Mucosa of gallbladder (tissue), 1 donor: ENCODE measurements around the gene GPR12. TPM values are rescaled to one million over a fixed set of nuclear protein-coding genes. Genes with fewer than 3 reads are reported as not detected.
"Not testable (repeated sequence)": the region's sequence is repeated elsewhere in the genome, so short reads cannot be mapped to it uniquely, and the experiment has no call there.

Source experiments
- DNase-seq: peaks from one replicate; pipeline ENCODE4 v3.0.0-alpha.2; 2020; ENCODE audit warnings: low spot score
- total RNA-seq: library from RNA; stranded (reverse); gene quantifications from one replicate; pipeline ENCODE4 v1.2.1, GENCODE V29; 2021
- donor health status: DM: no; HTN: no; CAD: no.

Gene GPR12
- total RNA-seq, 1 donor from 2014 or later = not detected

DNA sequence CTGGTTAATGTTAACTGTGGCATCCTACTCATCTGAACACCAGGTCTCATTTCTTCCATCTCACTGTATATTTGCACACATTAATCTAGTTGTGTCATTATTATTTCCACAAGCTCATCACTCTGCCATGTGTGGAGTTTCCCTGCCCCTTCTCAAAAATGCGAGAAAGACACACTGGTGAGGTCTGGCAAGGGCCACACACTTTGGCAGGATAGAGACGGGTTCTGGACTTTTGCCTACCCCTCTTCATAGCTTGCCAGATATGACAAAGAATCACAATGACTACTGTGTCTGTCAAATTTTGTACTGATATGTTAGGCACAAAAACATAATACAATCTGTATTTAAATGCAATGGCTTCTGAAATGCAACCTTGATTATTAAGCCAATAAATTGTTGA lies 12.9 kb downstream of the GPR12 start:
- no peak for DNase-seq

DNA sequence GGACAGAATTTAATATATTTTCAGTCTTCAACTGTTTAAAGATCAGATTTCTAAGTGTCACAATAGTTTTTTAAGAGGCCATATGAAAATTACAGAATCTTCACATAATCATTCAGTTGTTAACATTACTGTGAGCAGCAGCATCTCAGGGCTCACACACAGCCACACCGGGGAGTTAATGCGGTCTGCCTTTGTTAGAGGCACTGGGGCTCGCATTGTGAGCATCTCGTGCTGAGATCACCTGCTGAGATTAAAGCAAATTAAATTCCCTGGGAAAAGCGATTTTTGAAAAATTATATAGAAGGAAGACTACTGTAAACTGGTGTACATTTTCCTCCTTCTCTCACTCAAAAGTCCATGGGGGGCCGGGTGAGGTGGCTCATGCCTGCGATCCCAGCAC lies 16.6 kb downstream of the GPR12 start:
- no peak for DNase-seq

DNA sequence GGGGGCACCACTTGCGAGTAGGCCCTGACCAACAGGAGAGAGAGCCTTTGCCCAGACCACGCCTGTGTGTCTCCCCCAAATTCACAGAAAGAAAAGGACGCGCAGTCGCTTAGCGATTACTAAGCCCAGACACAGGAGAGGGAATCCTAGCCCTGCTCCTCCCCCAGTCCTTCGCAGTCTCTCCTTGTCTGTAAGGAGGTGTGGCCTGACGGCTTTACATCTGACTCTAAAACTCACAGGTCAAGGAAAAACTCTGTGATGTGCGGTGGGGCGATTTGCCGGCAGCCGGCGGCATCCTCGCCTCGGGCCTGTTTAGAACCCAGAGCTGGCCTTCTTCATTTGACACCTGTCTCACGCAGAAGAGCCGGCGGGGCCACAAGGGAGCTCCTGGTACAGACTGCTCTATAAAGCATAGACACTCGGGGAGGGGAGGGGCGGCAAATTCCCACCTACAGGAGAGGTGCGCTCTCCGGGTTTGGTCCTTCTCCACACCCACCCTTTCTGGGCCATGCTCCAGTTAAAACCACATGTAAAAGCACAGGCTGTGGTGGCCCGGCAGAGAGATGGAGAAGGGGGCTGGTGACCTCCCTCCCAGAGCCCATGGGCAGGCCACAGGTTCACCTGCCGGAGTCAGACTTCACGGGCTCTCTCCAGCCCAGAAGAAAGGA lies 17.8 kb downstream of the GPR12 start:
- DNase-seq = no peak

DNA sequence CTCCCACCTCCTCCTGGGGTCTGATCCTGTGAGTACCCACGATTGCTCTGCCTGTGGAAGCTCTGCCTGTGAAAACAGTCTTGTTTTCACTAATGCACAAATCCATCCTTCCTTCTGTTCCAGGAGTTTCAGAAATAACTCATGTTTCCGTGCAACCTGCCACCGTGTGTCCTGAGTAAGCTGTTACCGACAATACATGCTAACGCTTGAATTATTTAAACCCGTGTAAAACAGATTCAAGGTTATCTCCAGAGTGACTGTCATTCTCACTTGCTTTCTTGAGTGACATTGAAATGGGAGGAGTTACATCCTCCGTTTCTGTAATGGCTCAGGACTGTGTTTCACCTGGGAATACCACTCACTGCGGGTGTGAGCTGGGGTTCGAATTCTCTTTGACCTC lies 24.9 kb downstream of the GPR12 start:
- no peak for DNase-seq

DNA sequence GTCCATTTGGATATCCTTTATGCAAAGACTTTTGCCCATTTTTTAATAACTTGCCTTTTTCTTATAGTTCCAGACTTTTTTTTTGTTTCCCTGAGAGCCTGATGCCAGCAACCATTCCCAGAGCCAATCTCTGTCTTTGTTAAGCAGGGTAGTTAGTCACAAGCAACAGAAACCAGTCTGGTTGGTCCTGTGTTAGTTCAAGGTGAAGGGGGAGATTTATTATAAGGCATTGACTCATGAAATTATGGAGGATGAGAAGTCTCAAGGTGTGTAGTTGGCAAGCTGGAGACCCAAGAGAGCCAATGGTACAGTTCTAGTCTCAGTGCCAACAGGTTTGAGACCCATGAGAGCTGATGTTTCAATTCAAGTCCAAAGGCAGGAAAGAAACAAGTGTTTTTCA lies 33.0 kb downstream of the GPR12 start:
- no peak for DNase-seq

DNA sequence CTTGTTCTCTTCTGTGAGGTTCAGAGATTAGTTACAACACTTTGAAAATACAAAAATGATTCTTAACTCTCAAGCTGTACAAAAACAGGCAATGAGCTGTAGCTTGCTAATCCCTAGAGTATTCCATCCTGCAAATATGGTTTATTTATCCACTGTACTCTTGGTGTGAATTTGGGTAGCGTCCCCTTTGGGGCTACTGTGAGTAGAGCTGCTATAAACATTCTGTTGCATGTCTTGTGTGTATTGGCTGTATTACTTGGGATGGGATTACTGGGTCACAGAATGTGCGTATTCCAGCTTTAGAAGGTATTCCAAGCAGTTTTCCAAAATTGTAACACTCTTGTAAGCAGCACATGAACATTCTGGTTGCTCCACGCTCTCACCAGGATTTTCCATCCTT lies 33.5 kb downstream of the GPR12 start:
- no peak for DNase-seq

DNA sequence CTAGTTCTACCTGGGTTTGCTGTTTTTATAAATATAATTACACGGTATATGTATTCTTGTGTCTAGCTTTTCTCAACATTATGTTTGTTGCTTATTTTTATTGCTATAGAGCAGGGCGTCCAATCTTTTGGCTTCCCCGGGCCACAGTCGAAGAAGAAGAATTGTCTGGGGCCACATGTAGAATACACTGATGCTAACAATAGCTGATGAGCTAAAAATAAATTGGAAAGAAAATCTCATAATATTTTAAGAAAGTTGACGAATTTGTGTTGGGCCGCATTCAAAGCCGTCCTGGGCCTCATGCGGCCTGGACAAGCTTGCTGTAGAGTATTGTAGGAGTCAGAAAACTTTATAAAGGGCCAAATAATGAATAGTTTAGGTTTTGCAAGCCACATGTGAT lies 33.9 kb downstream of the GPR12 start:
- DNase-seq = no peak

DNA sequence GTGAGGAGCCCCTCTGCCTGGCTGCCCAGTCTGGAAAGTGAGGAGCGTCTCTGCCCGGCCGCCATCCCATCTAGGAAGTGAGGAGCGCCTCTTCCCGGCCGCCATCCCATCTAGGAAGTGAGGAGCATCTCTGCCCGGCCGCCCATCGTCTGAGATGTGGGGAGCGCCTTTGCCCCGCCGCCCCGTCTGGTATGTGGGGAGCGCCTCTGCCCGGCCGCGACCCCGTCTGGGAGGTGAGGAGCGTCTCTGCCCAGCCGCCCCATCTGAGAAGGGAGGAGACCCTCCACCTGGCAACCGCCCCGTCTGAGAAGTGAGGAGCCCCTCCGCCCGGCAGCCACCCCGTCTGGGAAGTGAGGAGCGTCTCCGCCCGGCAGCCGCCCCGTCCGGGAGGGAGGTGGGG lies 37.0 kb downstream of the GPR12 start:
- DNase-seq = not testable (repeated sequence)

DNA sequence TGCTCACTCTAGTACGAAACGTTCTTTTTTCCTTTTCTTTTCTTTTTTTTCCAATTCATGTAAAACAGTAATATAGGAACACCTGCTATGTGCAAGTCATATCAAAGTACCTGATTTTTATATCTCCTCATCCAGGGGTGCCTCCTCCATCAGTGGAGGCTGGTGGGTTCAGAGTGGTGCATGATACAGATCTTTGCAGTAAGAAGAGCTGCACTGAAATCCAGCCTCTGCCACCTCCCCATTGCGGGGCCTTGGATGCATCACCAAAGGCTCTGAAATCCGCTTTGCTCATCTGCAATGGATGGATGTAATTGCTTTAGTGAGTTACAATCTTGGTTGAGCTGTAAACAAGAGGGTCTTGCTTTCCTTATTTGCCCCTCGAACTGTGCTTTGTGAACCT lies 38.3 kb downstream of the GPR12 start:
- no peak for DNase-seq

DNA sequence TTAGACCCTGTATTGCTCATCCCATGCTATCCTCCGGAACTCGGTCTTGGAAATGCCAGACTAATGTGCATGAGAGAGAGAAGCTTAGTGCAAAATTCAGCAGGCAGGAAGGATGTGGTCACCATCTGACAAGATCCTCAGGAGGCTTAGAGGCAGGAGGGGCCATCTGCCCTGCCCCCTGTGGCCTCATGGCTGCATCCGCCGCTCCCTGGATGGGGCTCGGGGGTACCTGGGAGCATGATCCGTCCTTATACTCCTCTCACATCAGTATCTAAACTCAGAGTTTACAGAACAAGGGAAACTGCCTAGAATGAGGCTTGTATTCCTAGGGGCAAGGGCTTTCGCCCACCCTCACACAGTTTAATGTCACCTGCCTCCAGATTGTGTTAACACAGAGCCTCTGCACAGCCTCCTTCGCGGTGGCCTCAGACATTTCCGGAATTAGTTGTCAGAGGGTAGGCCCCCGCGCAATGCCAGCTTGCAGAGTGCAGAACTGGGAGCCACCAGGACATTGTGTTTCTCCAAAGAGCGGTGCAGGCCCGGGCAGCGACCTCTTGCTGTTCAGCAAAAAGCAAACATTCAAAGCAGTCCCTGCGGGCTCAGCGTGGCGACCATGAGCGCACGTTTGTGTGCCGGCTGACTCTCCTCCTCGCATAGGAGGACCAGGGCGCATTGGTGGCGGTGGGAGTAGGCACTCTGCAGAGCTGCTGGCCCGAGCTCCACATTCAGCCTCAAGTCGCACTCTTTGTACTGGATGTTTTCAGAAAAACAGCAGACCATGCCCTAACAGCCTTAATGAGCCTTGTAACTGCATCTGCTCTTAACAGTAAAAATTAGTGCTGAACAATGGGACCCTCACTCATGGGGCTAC lies 39.1 kb downstream of the GPR12 start:
- no peak for DNase-seq

DNA sequence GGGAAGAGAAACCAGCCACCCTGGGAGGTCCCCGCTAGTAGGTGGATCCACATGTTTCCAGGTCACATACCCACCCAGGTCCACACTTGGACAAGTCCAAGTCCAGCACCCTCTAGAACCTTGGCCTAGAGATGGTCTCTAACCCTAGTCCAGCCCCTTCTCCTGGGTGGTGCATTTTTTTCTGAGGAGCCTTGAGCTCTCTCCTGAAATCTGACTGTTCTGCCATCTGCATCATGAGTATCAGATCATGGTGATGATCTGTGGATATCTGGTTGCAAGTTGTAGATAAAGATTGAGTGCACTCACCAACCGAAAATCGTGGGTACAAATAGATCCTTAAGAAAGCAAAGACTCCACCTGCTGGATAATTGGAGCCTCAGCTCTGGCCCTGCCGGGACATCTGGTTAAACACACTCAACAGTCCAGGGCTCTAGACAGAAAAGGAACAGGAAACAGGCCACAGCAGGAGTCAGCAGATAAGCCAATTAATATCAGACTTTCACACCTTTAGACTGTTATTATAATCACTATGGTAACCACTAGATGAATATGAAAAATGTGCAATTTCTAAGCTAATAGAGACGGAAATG lies 41.1 kb downstream of the GPR12 start:
- DNase-seq = no peak

DNA sequence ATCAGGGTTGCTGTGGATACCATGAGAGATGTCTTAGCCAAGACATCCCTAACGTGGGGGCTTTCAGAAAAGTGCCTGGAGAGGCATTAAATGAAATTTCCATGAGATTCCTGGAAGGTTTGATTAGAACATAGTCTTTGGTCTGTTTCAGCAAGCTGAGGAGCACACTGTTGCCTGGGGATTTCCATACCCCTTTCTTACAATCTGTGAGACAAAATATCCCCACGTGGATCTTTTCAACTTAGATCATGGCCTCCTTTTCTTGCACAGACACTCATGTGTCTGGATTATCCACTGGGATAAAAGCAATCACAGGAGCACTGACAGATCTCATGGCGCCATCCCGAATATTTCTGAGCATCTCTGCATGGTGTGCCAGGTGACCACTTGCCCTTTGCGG lies 41.7 kb downstream of the GPR12 start:
- DNase-seq = no peak

DNA sequence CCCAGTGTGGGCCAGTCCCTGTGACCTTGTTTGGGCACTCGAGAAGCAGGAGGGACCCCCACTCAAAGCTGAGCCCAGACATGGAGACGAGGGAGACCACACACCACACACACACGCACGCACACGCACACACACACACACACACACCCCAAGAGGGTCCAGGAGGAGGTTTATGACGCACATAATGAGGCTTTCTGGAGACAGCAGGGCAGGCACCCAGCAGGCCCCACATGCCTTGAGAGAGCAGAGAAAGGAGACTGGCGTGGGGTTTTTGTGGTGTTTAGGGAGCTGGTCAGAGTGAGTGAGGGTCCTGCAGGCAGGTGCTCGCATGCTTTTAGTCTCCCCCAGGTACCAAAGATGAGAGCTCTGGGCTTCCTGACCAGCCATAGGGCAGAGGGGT lies 42.4 kb downstream of the GPR12 start:
- no peak for DNase-seq

DNA sequence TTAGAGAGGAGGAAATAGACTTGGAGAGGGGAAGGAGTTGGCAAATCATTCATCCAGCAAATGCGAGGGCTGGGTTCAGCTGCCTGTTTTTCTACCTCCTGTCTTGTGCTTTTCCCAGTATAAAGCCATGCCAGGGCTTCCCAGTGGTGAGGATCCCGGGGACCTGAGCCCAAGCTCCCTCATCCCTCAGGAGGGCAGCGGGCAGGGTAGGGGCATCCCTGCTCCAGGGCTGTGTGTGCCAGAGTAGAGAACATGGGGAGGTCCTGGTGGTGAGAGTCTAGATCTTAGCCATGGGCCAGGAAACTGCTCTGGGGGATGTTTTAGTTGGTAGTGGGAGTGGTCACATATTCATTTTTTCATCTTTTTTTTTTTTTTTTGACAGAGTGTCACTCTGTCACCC lies 43.6 kb downstream of the GPR12 start:
- no peak for DNase-seq

DNA sequence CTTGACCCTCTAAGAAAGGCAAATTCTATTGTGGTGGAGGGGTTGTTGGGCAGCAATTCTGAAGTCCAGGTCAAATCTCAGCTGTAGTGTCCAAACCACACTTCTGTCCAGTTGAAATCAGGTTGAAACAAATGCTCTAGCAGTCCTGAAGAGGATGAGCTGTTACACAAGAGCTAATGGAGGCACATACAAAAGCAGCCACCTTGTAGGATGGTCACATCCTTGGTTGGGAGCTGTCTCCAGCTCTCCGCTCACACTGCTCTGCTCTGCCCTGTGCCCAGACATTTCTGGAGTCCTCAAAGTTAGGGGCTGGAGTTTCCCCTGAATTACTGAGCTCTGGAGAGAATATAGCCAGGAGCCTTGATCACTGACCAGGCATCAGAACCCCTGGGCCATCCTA lies 47.2 kb downstream of the GPR12 start:
- DNase-seq = no peak

DNA sequence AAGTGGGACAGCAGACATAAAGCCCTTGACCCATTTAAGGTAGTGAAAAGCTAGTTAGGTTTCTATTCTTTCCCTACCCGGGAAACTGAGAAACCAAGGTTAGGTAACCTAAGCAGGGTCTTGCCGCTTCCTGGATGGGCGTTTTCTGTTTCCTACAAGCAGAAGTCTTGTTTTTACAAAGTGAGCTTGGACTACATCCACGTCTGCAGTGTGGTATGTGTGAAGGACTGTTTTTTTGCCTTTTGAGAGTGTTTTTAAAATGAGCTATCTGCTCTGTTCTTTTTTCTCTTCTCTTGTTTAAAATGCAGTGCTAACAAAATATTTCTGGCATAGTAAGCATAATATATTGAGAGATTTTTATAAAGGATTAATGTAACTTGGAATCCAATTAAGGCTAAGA lies 49.4 kb downstream of the GPR12 start:
- DNase-seq = no peak

DNA sequence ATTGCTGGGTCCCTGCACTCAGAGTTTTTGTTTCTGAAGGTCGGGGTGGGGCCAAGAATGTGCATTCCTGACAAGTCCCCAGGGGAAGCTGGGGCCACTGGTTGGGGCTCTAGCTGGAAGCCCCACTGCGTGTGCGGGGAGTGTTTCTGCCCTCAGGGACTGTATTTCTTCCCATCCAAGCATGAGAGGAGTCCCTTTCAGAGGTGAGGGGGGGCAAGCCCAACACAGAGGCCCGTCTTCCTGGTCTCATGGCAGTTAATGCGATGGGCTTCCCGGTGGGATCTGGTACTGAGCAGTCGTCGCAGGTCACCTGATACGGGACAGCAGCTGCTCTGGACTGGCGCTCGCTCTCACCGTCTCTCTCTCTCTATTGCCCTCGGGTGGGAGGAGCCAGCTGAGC lies 50.4 kb downstream of the GPR12 start:
- no peak for DNase-seq

DNA sequence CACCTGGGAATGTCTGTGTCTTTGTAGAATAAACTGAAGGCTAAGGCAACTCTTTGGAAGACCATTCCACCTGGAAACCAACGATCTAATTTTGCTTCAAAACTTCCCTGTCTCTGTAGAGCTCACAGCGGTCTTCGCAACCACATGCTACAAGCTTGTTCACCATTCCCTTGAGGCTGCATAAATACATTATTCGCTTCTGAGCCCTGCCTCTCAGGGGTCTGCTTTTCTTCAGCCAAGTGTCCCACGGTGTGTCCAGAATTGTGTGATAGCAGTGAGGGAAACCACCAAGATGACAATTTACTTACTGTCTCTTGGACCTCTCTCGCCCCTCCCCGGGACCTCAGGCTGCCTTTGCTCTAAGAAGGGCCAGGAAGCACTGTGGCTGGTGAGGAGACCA lies 51.1 kb downstream of the GPR12 start:
- no peak for DNase-seq

DNA sequence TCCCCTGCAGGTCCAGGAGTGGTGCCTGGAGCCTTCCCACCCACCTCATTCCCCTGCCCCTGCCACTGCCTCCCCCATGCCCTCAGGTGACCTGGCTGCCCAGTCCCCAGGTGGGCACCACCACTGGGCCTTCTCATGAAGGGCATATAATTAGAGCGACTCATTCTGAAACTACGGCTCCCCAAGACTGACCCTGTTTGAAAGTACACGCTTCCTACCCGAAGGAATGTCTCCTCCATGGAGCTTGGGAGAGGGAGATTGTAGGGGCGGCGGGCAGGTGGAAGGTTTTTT lies 52.6 kb downstream of the GPR12 start:
- DNase-seq = no peak

DNA sequence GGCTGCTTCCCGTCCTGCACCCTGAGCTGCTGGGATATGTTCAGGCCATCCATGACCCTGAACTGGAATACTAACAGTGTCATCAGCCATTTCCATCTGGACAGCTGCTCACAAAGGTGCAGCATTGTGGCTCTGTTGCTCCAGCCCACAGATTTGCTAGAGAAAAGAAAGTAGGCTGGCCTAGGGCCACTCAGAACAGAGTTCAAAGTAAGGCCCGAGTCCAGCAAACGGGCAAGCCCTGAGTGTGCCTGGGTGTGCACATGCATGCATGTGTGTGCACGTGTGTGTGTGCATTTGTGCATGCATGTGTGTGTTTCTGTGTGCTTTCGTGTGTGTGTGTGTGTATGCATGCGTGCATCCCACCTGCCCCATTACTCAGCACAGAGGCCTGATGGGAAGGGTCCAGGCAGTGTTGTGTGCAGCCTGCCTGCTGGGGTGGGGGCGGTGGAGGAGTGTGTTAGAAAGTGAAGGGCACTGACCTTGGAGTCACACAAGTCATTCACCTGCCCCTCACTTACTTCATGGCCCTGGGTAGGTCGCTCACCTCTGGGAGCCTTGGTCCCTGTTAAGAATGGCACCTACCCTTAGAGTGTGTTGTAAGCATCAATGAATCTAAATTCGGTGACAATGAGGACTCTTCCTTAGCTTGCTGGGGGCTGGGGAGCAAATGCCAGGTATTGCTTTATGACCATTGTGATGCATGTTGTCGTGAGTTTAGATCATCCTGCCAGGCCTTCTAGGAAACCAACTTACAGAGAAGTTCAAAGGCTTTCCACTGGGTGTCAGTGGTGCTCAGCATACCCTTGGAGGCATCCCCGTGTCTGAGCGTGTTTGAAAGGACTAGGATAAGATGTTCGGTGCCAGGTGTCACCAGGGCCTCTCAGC lies 53.2 kb downstream of the GPR12 start:
- DNase-seq = peak; percentile 31

DNA sequence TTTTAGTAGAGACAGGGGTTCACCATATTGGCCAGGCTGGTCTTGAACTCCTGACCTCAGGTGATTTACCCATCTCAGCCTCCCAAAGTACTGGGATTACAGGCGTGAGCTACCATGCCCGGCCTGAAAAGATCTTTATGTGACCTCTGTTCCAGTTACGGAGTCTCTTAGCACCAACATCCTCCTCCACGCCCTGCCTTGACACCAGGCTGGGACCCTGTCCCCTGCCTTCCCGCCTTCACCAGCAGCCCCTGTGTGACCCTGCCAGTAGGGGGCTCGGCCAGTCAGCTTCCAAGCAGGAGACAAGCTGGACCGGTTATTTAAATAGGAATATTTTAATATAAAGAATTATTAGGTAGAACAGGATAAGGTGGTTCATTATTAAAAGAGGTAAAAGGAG lies 54.2 kb downstream of the GPR12 start:
- no peak for DNase-seq

DNA sequence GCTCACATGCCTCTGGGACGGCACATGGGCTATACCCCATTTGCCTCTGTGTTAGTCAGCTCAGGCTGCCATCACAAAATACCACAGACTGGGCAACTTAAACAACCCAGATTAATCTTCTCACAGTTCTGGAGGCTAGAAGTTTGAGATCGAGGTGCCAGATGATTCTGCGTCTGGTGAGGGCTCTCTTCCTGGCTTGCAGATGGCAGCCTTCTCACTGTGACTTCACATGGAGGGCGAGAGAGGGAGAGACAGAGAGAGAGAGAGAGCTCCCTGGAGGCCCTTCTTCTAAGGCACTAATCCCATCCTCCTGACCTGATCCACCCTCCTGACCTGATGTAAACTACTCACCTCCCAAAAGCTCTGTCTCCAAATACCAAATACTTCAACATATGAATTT lies 55.0 kb downstream of the GPR12 start:
- DNase-seq = no peak
